IMR-90 (cell line): ENCODE data around the gene RCC1. TPM values are rescaled to one million over a fixed set of nuclear protein-coding genes. Genes with fewer than 3 reads are reported as not detected.

Experiments used
- ATAC-seq: fragments of 200-7000 bp; cut with Tn5 transposase; 2 replicates; pipeline ENCODE4 v1.9.1; 2020; ENCODE audit warnings: low read depth, mild to moderate bottlenecking, moderate library complexity
- BruUV-seq: library from RNA; stranded (reverse); fragments of 400-500 nt; replicated peaks from 2 replicates; lab custom pipeline; 2021; lab: Mats Ljungman, UMichigan
- CTCF ChIA-PET: fragments of 300-600 bp; formaldehyde crosslinking; extraction: SDS; loops from one replicate; lab custom pipeline; 2021; ENCODE audit warnings: antibody characterized with exemption; lab: Yijun Ruan, JAX
- POLR2A ChIA-PET: fragments of 300-600 bp; sonication (Branson Sonifier 250); formaldehyde crosslinking; loops from one replicate; lab custom pipeline; 2022; ENCODE audit warnings: antibody characterized with exemption; ENCODE audit not compliant: unreplicated experiment; lab: Charles Lee
- DNase-seq: peaks from one replicate; pipeline ENCODE4 v3.0.0; 2013
- H2AFZ ChIP-seq: replicated peaks from 2 replicates; pipeline ENCODE3; 2013; ENCODE audit warnings: low read length, mild to moderate bottlenecking; ENCODE audit not compliant: poor library complexity
- H2AK5ac ChIP-seq: 2 replicates; pipeline ENCODE4 v1.6.1; 2013; ENCODE audit warnings: low read depth, low read length, inconsistent platforms
- H2AK9ac ChIP-seq: replicated peaks from 2 replicates; pipeline ENCODE3; 2013; ENCODE audit warnings: mild to moderate bottlenecking, low read depth, low read length, moderate library complexity; ENCODE audit not compliant: poor library complexity
- H2BK120ac ChIP-seq: 2 replicates; pipeline ENCODE4 v1.6.1; 2013; ENCODE audit warnings: low read depth, low read length, inconsistent platforms
- H2BK15ac ChIP-seq: 3 replicates; pipeline ENCODE4 v1.6.1; 2013; ENCODE audit warnings: low read depth, low read length, inconsistent platforms
- H2BK20ac ChIP-seq: 2 replicates; pipeline ENCODE4 v1.6.1; 2013; ENCODE audit warnings: low read depth, mild to moderate bottlenecking, inconsistent platforms, low read length, moderate library complexity
- H2BK5ac ChIP-seq: 2 replicates; pipeline ENCODE4 v1.6.1; 2013; ENCODE audit warnings: mild to moderate bottlenecking, low read depth, low read length, inconsistent platforms; ENCODE audit not compliant: poor library complexity, severe bottlenecking
- H3K14ac ChIP-seq: replicated peaks from 2 replicates; pipeline ENCODE4 v1.6.1; 2013; ENCODE audit warnings: low read depth, low read length, inconsistent platforms
- H3K18ac ChIP-seq: 2 replicates; pipeline ENCODE4 v1.6.1; 2013; ENCODE audit warnings: low read depth, low read length, control low read depth
- H3K23ac ChIP-seq: 2 replicates; pipeline ENCODE4 v1.6.1; 2013; ENCODE audit warnings: low read depth, low read length, inconsistent platforms
- H3K27ac ChIP-seq: 2 replicates; pipeline ENCODE4 v1.5.1; 2013; ENCODE audit warnings: mild to moderate bottlenecking, control low read depth, low read length; ENCODE audit not compliant: insufficient read depth
- H3K27me3 ChIP-seq: 2 replicates; pipeline ENCODE4 v1.6.1; 2013; ENCODE audit warnings: low read length; ENCODE audit not compliant: control insufficient read depth, insufficient read depth
- H3K36me3 ChIP-seq: 2 replicates; pipeline ENCODE4 v1.6.1; 2013; ENCODE audit warnings: low read length, mixed read lengths; ENCODE audit not compliant: control insufficient read depth, insufficient read depth
- H3K4ac ChIP-seq: 2 replicates; pipeline ENCODE4 v1.6.1; 2013; ENCODE audit warnings: low read depth, low read length, inconsistent platforms
- H3K4me1 ChIP-seq: 2 replicates; pipeline ENCODE4 v1.6.1; 2013; ENCODE audit warnings: low read length, mixed read lengths; ENCODE audit not compliant: control insufficient read depth, insufficient read depth
- H3K4me2 ChIP-seq: 2 replicates; pipeline ENCODE4 v1.6.1; 2013; ENCODE audit warnings: low read depth, mild to moderate bottlenecking, control low read depth, low read length, moderate library complexity
- H3K4me3 ChIP-seq: 2 replicates; pipeline ENCODE4 v1.5.1; 2013; ENCODE audit warnings: low read depth, mild to moderate bottlenecking, control low read depth, low read length, moderate library complexity; ENCODE audit not compliant: insufficient read depth
- H3K56ac ChIP-seq: 2 replicates; pipeline ENCODE4 v1.6.1; 2013; ENCODE audit warnings: low read length, inconsistent platforms; ENCODE audit not compliant: insufficient read depth; ENCODE audit errors: extremely low read depth
- H3K79me1 ChIP-seq, 2 experiments: 2 replicates each; pipeline ENCODE4 v1.6.1; 2013; ENCODE audit warnings: low read length in 2 of 2, inconsistent platforms in 1 of 2, low read depth in 1 of 2
- H3K9ac ChIP-seq: 2 replicates; pipeline ENCODE4 v1.6.1; 2013; ENCODE audit warnings: low read depth, low read length, control low read depth
- H3K9me1 ChIP-seq: 2 replicates; pipeline ENCODE4 v1.6.1; 2013; ENCODE audit warnings: low read length, inconsistent platforms; ENCODE audit not compliant: insufficient read depth
- H3K9me3 ChIP-seq: 2 replicates; pipeline ENCODE4 v1.6.1; 2013; ENCODE audit warnings: low read length; ENCODE audit not compliant: control insufficient read depth, insufficient read depth
- H4K20me1 ChIP-seq: 2 replicates; pipeline ENCODE4 v1.6.1; 2013; ENCODE audit warnings: low read length, inconsistent platforms; ENCODE audit not compliant: insufficient read depth
- H4K5ac ChIP-seq: 2 replicates; pipeline ENCODE4 v1.6.1; 2013; ENCODE audit warnings: mild to moderate bottlenecking, low read depth, low read length, control low read depth
- H4K8ac ChIP-seq, 2 experiments: 2 replicates each; pipeline ENCODE4 v1.6.1; 2013; ENCODE audit warnings: low read depth in 2 of 2, low read length in 2 of 2, control low read depth in 1 of 2, inconsistent platforms in 1 of 2
- H4K91ac ChIP-seq: 2 replicates; pipeline ENCODE4 v1.6.1; 2013; ENCODE audit warnings: low read depth, low read length, inconsistent platforms; ENCODE audit not compliant: insufficient read depth
- CEBPB ChIP-seq: IDR thresholded peaks from 2 replicates; pipeline ENCODE4 v1.6.1; 2012; ENCODE audit warnings: low read depth, low read length, improper control_type of control experiment
- NFE2L2 ChIP-seq: fragments of 150-350 bp; IDR thresholded peaks from 2 replicates; pipeline ENCODE4 v1.6.1; 2016; ENCODE audit warnings: low read depth, mild to moderate bottlenecking, low read length
- POLR2A ChIP-seq: IDR thresholded peaks from 2 replicates; pipeline ENCODE4 v1.6.1; 2012; ENCODE audit warnings: mild to moderate bottlenecking, low read depth, low read length
- RFX5 ChIP-seq: IDR thresholded peaks from 2 replicates; pipeline ENCODE4 v1.8.0; 2012; ENCODE audit warnings: low read depth, mild to moderate bottlenecking, low read length, moderate library complexity
- SMC3 ChIP-seq: fragments of 150-350 bp; IDR thresholded peaks from 2 replicates; pipeline ENCODE4 v1.6.1; 2016; ENCODE audit warnings: low read depth, mild to moderate bottlenecking, antibody characterized with exemption, low read length, moderate library complexity
- WGBS, 2 experiments: methylation state at CpG; one replicate each; pipeline versions ENCODE4 v1.1.5 to v1.1.7; 2013; ENCODE audit warnings: missing lambda C conversion rate in 2 of 2; ENCODE audit not compliant: insufficient read length in 1 of 2; ENCODE audit errors: extremely low coverage in 2 of 2; 5-methylcytosine and 5-hydroxymethylcytosine counted together
- dilution Hi-C: fragments of 300-500 bp; cut with HindIII; formaldehyde crosslinking; loops from one replicate; pipeline ENCODE4 v1.14.3; 2018; ENCODE audit warnings: low sequenced_read_pairs; ENCODE audit not compliant: unreplicated experiment
- in situ Hi-C: fragments of 300-500 bp; cut with MboI; formaldehyde crosslinking; loops from 3 replicates; pipeline ENCODE4 v1.14.3; 2019; ENCODE audit warnings: low sequenced_read_pairs, inconsistent platforms, mixed read lengths
- intact Hi-C: fragments of 100-400 bp; cut with micrococcal nuclease; formaldehyde crosslinking; loops from 2 replicates; pipeline ENCODE4 v1.10.0; 2022
- polyA plus RNA-seq, 3 experiments: library from polyadenylated mRNA; depleted of rRNA; stranded (reverse); fragments of >200 nt; gene quantifications; 2 replicates each; pipeline ENCODE4 v1.2.3, GENCODE V29; 2012; ENCODE audit warnings: low replicate concordance in 1 of 3
- total RNA-seq: library from RNA; depleted of rRNA; stranded (reverse); fragments of >200 nt; gene quantifications from 2 replicates; pipeline ENCODE4 v1.2.3, GENCODE V29; 2012

The RCC1 gene
- total and polyA plus RNA-seq, 2 of the 4 experiments (the other 2 are of a cell fraction) = 33.2 to 43.9 TPM

DNA sequence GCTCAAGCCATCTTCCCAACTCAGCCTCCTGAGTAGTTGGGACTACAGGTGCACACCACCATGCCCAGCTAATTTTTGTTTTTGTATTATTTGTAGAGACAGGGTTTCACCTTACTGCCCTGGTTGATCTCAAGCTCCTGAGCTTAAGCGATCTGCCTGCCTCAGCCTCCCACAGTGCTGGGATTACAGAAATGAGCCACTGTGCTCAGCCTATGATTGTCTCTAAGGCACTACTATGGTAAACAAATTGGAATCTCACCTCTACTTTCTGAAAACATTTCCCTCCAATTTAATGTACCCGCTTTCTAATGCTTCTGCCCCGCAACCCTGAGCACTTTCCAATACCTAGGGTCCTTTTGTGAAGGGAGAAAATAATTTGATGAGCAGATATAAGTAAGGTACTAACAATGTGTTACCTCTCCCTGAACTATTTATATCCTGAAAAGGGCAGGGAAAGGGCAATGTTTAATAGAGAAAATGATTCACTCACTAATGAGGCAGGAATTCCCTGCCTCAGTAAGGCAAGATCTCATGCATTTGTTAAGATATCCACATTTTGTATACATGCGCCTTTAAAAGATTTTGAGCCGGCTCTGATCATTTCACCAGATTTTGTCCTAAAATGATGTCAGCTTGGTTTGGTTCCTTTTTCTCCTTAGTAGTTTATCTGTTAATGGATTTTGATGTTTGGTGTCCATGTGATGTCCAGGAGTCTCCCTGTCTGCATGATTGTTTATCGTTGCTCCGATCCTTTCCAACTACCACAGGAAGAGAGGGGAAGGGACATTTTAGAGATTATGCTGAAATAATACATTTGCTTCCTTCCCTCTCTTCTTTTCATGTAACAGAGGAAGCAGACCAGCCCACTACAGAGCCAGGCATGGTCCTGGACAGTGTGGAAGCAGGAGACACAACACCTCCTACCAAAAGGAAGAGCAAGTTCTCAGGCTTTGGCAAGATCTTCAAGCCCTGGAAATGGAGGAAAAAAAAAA, 47.3 kb upstream of the RCC1 start:
- H2AK5ac ChIP-seq = peak overlapping the region; percentile 76; the same call in 1 of the 2 replicates
- peak overlapping the region; percentile 35; the same call in 1 of the 2 replicates for H3K9ac ChIP-seq

More for the DNA sequence above, 47.3 kb upstream of the RCC1 start:
- in situ Hi-C loops = no loop called here
- peak overlapping the region; percentile 67 for H3K14ac ChIP-seq
- H2BK15ac ChIP-seq = no peak overlapping the region; the same call in 2 of the 3 replicates
- DNase-seq (peak; percentile 21), ATAC-seq (0 out of 2 replicates have a peak, but pooled peaks have one; percentile 38)
- no peak overlapping the region for H3K56ac ChIP-seq
- no peak for TF ChIP-seq NFE2L2
- TF ChIP-seq POLR2A = no peak
- no peak for TF ChIP-seq SMC3
- TF ChIP-seq RFX5 = no peak
- TF ChIP-seq CEBPB = no peak
- H3K9me1 ChIP-seq = peaks cover 18% of the 10 kb centered on the region
- no peaks in the 10 kb centered on the region for H3K9me3 ChIP-seq
- H2BK20ac ChIP-seq = no peak overlapping the region
- H3K27me3 ChIP-seq = no peaks in the 10 kb centered on the region
- peaks cover 9% of the 10 kb centered on the region for H3K4me1 ChIP-seq
- 90% methylated on average over 1 of the region's 7 CpGs; no CpG with 5 or more reads in 1 of the 2 experiments for WGBS, 2 experiments
- no peaks in the 10 kb centered on the region for H4K20me1 ChIP-seq
- H4K8ac ChIP-seq = peak overlapping the region in 1 of 2 experiments; percentile 71; a peak in 1 of 4 replicates
- intact Hi-C loops = no loop called here
- POLR2A ChIA-PET = no interaction called here
- H2AFZ ChIP-seq = no peak overlapping the region
- peak overlapping the region; percentile 65 for H2AK9ac ChIP-seq
- H3K27ac ChIP-seq = peak overlapping the region; percentile 53; the same call in 1 of the 2 replicates
- H3K36me3 ChIP-seq = no peaks in the 10 kb centered on the region; the same call in 1 of the 2 replicates
- no peak overlapping the region for H3K4me3 ChIP-seq
- peak overlapping the region; percentile 46; the same call in 1 of the 2 replicates for H3K23ac ChIP-seq
- H4K5ac ChIP-seq = no peak overlapping the region
- H3K79me1 ChIP-seq = peaks cover 5 to 51% of the 10 kb centered on the region in 2 experiments; a peak in 3 of 4 replicates
- CTCF ChIA-PET = no interaction called here
- H3K18ac ChIP-seq = no peak overlapping the region
- dilution Hi-C loops = no loop called here
- H2BK120ac ChIP-seq = peak overlapping the region; percentile 44; the same call in 1 of the 2 replicates
- H3K4me2 ChIP-seq = peak overlapping the region; percentile 4; the same call in 1 of the 2 replicates
- H3K4ac ChIP-seq = peak overlapping the region; percentile 71
- peak overlapping the region; percentile 50; the same call in 1 of the 2 replicates for H4K91ac ChIP-seq
- no TSS peak for BruUV-seq
- H2BK5ac ChIP-seq = peak overlapping the region; percentile 40
